GM23338 (cell line): ENCODE measurements around the gene RASGRF2. TPM values are rescaled to one million over a fixed set of nuclear protein-coding genes. Genes with fewer than 3 reads are reported as not detected.

Source experiments
- CREB1 ChIP-seq: fragments of 250-450 bp; sonication (Bioruptor Pico); IDR thresholded peaks from 2 replicates; pipeline ENCODE4 v1.5.0; 2020; ENCODE audit warnings: low read depth, mild to moderate bottlenecking, moderate library complexity
- CTCF ChIP-seq, 2 experiments: fragments of 200-600 bp in 1 of 2; sonication (generic) in 1 of 2; conservative IDR thresholded peaks; 2 replicates each; pipeline versions ENCODE4 v1.5.1 to v1.6.1; 2016 to 2017; ENCODE audit warnings: antibody characterized with exemption in 2 of 2, low read depth in 2 of 2, mild to moderate bottlenecking in 2 of 2, moderate library complexity in 1 of 2
- ETS1 ChIP-seq: IDR thresholded peaks from 2 replicates; pipeline ENCODE4 v1.6.1; 2016; ENCODE audit warnings: antibody characterized with exemption
- EZH2 ChIP-seq: fragments of 200-600 bp; sonication (generic); IDR thresholded peaks from one replicate; pipeline ENCODE4 v1.8.0; 2017; ENCODE audit warnings: antibody characterized with exemption, mild to moderate bottlenecking, low read depth; ENCODE audit not compliant: unreplicated experiment
- EZH2phosphoT487 ChIP-seq: fragments of 200-600 bp; sonication (generic); IDR thresholded peaks from one replicate; pipeline ENCODE4 v1.8.1; 2018; ENCODE audit warnings: antibody characterized with exemption; ENCODE audit not compliant: unreplicated experiment
- NANOG ChIP-seq: IDR thresholded peaks from 2 replicates; pipeline ENCODE4 v1.6.1; 2016; ENCODE audit warnings: antibody characterized with exemption, borderline replicate concordance
- POLR2AphosphoS5 ChIP-seq: IDR thresholded peaks from 2 replicates; pipeline ENCODE4 v1.6.1; 2016; ENCODE audit warnings: antibody characterized with exemption, low read depth
- STAT1 ChIP-seq: IDR thresholded peaks from one replicate; pipeline ENCODE4 v1.6.1; 2016; ENCODE audit warnings: antibody characterized with exemption; ENCODE audit not compliant: unreplicated experiment
- ZNF114 ChIP-seq: fragments of 250-450 bp; sonication (Bioruptor Pico); IDR thresholded peaks from 2 replicates; pipeline ENCODE4 v1.5.0; 2020; ENCODE audit warnings: mild to moderate bottlenecking, moderate library complexity
- ZNF331 ChIP-seq: fragments of 250-450 bp; sonication (Bioruptor Pico); IDR thresholded peaks from 2 replicates; pipeline ENCODE4 v1.5.0; 2020; ENCODE audit warnings: low read depth, mild to moderate bottlenecking, moderate library complexity
- ZNF462 ChIP-seq: fragments of 250-450 bp; sonication (Bioruptor Pico); IDR thresholded peaks from 2 replicates; pipeline ENCODE4 v1.5.0; 2020; ENCODE audit warnings: mild to moderate bottlenecking, moderate library complexity
- polyA plus RNA-seq: library from polyadenylated mRNA; unstranded; fragments of >200 nt; fragmentation: Nextera tagmentation; extraction: Ambion mirVana; gene quantifications from 2 replicates; pipeline ENCODE4 v1.2.1, GENCODE V29; 2016
- total RNA-seq: library from RNA; depleted of rRNA; stranded (reverse); fragments of >200 nt; shearing (Covaris generic); gene quantifications from 2 replicates; pipeline ENCODE4 v1.2.3, GENCODE V29; 2014

The RASGRF2 gene
- total and polyA plus RNA-seq, 2 experiments from 2014 or later = 5.0 to 19.2 TPM

GRCh38 chr5:80956272-80956671 is 3.9 kb upstream of the RASGRF2 start (continued):
- TF ChIP-seq ZNF462 = no peak
- no peak for TF ChIP-seq EZH2
- TF ChIP-seq POLR2AphosphoS5 = no peak
- TF ChIP-seq ZNF331 (CRISPR knock-in tag) = no peak
- no peak for TF ChIP-seq NANOG
- TF ChIP-seq STAT1 = no peak
- TF ChIP-seq CTCF (conservative IDR thresholded peaks at IDR 0.05; ENCODE audit: low read depth in 2 of 2) = no peak
- no peak for TF ChIP-seq CREB1 (CRISPR knock-in tag)
- TF ChIP-seq ZNF114 = no peak
- no peak for TF ChIP-seq ETS1
- no peak for TF ChIP-seq EZH2phosphoT487
